Measurements from ENCODE around the gene PARD3B. TPM values are rescaled to one million over a fixed set of nuclear protein-coding genes. Genes with fewer than 3 reads are reported as not detected.

Gene PARD3B
- total RNA-seq, 1 experiment from 2014 or later, result 3.6 TPM

DNA sequence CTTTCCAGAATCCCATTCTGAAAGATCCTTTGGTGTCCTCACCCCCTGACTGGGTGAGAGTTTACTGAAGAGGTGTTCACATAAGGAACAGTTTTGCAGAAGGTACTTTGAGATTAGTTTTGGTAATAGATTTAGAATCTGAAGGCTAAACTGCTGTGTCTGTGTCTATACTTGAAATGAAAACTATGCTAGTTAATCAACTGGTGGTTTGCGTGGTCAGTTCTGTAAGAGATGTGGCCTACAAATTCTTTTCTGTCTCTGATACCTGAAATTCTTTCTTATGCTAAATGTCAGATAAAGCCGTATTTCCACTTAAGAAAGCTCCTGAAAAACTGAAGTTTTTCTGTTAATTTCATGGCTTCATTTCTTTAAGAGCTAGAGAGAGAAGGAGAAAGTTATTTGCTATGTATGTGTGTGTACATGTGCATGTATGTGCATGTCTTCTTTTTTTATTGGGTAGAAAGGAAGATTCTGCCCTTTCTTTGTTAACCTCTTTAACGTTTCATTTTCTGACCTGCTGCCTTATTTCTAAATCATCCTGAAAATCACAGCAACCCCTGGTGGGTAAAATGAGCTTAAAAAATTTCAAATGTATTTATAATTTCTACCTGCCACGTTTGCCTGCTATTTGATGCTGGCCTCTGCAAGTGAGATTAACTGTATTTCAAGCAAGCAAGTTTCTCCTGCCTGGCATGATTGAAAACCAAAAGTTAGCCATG is 585.0 kb downstream of the PARD3B start:
- ChIA-PET POLR2A (no interaction called here), CTCF (no interaction called here)

DNA sequence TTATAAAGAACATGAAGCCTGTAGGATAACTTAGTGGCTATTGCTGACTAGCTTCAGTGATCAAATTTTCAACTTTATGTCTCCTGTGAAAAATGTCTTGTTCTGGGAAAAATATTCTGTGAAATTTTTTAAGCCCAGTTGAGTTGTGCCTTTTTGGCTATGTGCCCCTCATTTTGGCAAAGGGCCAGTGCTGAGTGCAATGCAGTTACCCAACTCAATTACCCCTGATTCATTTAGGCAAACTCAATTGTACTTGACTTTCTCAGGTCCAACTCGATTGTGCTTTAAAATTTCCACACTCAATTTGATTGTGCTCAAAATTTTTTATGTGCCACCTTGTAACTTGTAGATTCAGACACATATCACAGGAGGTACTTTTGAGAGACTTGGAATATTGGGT is 588.3 kb downstream of the PARD3B start:
- Histone ChIP-seq H3K27me3 (ENCODE audit: control insufficient read depth, insufficient read depth, low read length) (no peaks in the 10 kb centered on the region), H3K27ac (ENCODE audit: low read length) (no peak overlapping the region), H3K4me1 (ENCODE audit: control insufficient read depth, insufficient read depth, low read length) (no peaks in the 10 kb centered on the region), H3K4me3 (ENCODE audit: low read depth in 2 of 2, low read length in 2 of 2) (no peak overlapping the region), H3K36me3 (ENCODE audit: control insufficient read depth, insufficient read depth, low read length) (no peaks in the 10 kb centered on the region), H3K9me3 (ENCODE audit: control insufficient read depth, insufficient read depth, low read depth, low read length) (no peaks in the 10 kb centered on the region)
- no TSS peak for BruUV-seq (replicated peaks)
- POLR2A ChIA-PET, result no interaction called here
- intact Hi-C loops (cut with micrococcal nuclease; ENCODE audit: unreplicated experiment) (no loop called here), in situ Hi-C loops (cut with HindIII; ENCODE audit: low pct_unique_long_range_greater_than_20kb, low sequenced_read_pairs) (no loop called here)
- DNase-seq (ENCODE audit: low read depth, low spot score) (no peak), ATAC-seq (no peak)
- CTCF ChIA-PET, result no interaction called here
- TF ChIP-seq, protein P1, sequence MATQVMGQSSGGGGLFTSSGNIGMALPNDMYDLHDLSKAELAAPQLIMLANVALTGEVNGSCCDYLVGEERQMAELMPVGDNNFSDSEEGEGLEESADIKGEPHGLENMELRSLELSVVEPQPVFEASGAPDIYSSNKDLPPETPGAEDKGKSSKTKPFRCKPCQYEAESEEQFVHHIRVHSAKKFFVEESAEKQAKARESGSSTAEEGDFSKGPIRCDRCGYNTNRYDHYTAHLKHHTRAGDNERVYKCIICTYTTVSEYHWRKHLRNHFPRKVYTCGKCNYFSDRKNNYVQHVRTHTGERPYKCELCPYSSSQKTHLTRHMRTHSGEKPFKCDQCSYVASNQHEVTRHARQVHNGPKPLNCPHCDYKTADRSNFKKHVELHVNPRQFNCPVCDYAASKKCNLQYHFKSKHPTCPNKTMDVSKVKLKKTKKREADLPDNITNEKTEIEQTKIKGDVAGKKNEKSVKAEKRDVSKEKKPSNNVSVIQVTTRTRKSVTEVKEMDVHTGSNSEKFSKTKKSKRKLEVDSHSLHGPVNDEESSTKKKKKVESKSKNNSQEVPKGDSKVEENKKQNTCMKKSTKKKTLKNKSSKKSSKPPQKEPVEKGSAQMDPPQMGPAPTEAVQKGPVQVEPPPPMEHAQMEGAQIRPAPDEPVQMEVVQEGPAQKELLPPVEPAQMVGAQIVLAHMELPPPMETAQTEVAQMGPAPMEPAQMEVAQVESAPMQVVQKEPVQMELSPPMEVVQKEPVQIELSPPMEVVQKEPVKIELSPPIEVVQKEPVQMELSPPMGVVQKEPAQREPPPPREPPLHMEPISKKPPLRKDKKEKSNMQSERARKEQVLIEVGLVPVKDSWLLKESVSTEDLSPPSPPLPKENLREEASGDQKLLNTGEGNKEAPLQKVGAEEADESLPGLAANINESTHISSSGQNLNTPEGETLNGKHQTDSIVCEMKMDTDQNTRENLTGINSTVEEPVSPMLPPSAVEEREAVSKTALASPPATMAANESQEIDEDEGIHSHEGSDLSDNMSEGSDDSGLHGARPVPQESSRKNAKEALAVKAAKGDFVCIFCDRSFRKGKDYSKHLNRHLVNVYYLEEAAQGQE (IDR thresholded peaks at IDR 0.05; ENCODE audit: insufficient read depth in 1 of 2, low read depth in 2 of 2, low read length in 1 of 2), result no peak
- TF ChIP-seq SIN3A (IDR thresholded peaks at IDR 0.05; ENCODE audit: borderline replicate concordance, insufficient read depth, low read depth, low read length) (no peak), POLR2AphosphoS5 (IDR thresholded peaks at IDR 0.05; ENCODE audit: low read depth, low read length) (no peak), TCF7L2 (IDR thresholded peaks at IDR 0.05; ENCODE audit: low read depth, low read length) (no peak)
- TF ChIP-seq, protein P2, sequence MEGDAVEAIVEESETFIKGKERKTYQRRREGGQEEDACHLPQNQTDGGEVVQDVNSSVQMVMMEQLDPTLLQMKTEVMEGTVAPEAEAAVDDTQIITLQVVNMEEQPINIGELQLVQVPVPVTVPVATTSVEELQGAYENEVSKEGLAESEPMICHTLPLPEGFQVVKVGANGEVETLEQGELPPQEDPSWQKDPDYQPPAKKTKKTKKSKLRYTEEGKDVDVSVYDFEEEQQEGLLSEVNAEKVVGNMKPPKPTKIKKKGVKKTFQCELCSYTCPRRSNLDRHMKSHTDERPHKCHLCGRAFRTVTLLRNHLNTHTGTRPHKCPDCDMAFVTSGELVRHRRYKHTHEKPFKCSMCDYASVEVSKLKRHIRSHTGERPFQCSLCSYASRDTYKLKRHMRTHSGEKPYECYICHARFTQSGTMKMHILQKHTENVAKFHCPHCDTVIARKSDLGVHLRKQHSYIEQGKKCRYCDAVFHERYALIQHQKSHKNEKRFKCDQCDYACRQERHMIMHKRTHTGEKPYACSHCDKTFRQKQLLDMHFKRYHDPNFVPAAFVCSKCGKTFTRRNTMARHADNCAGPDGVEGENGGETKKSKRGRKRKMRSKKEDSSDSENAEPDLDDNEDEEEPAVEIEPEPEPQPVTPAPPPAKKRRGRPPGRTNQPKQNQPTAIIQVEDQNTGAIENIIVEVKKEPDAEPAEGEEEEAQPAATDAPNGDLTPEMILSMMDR (IDR thresholded peaks at IDR 0.05), result no peak

More for the DNA sequence above, 585.0 kb downstream of the PARD3B start:
- Histone ChIP-seq H3K4me3 (ENCODE audit: low read depth in 2 of 2, low read length in 2 of 2) (no peak overlapping the region), H3K27ac (ENCODE audit: low read length) (no peak overlapping the region), H3K27me3 (ENCODE audit: control insufficient read depth, insufficient read depth, low read length) (no peaks in the 10 kb centered on the region), H3K4me1 (ENCODE audit: control insufficient read depth, insufficient read depth, low read length) (no peaks in the 10 kb centered on the region), H3K36me3 (ENCODE audit: control insufficient read depth, insufficient read depth, low read length) (no peaks in the 10 kb centered on the region), H3K9me3 (ENCODE audit: control insufficient read depth, insufficient read depth, low read depth, low read length) (no peaks in the 10 kb centered on the region)
- no peak for ATAC-seq
- in situ Hi-C loops (cut with HindIII; ENCODE audit: low pct_unique_long_range_greater_than_20kb, low sequenced_read_pairs), result no loop called here
- intact Hi-C loops (cut with micrococcal nuclease; ENCODE audit: unreplicated experiment), result no loop called here
- no TSS peak for BruUV-seq (replicated peaks)
- DNase-seq (ENCODE audit: low read depth, low spot score), result no peak
- TF ChIP-seq SIN3A (IDR thresholded peaks at IDR 0.05; ENCODE audit: borderline replicate concordance, insufficient read depth, low read depth, low read length), result no peak
- TF ChIP-seq, protein P1 (IDR thresholded peaks at IDR 0.05; ENCODE audit: insufficient read depth in 1 of 2, low read depth in 2 of 2, low read length in 1 of 2), result no peak
- TF ChIP-seq, protein P2 (IDR thresholded peaks at IDR 0.05), result no peak
- TF ChIP-seq POLR2AphosphoS5 (IDR thresholded peaks at IDR 0.05; ENCODE audit: low read depth, low read length), result no peak
- TF ChIP-seq TCF7L2 (IDR thresholded peaks at IDR 0.05; ENCODE audit: low read depth, low read length), result no peak

Data from Panc1 (cell line).